HL-60 (cell line): ENCODE measurements around the gene FOXM1.

Experiments
- DNase-seq, 2 experiments: peaks; one replicate each; pipeline ENCODE4 v3.0.0-alpha.2; 2010 to 2020; ENCODE audit warnings: low read depth in 1 of 2, low spot score in 1 of 2
- H3K27ac ChIP-seq: fragments of 250-450 bp; sonication (Bioruptor Pico); replicated peaks from 2 replicates; pipeline ENCODE4 v1.5.1; 2020; ENCODE audit warnings: mild to moderate bottlenecking, moderate library complexity
- H3K27me3 ChIP-seq: fragments of 250-450 bp; sonication (Bioruptor Pico); 2 replicates; pipeline ENCODE4 v1.5.1; 2021; ENCODE audit warnings: mild to moderate bottlenecking, moderate library complexity; ENCODE audit not compliant: insufficient read depth, poor library complexity, severe bottlenecking
- H3K4me3 ChIP-seq: replicated peaks from 2 replicates; pipeline ENCODE4 v1.5.1; 2011; ENCODE audit warnings: mild to moderate bottlenecking, control low read depth, low read length; ENCODE audit not compliant: insufficient read depth
- GABPA ChIP-seq: IDR thresholded peaks from 2 replicates; pipeline ENCODE4 v1.6.1; 2012; ENCODE audit warnings: low read depth
- POLR2AphosphoS5 ChIP-seq: IDR thresholded peaks from 2 replicates; pipeline ENCODE4 v1.6.1; 2012; ENCODE audit warnings: low read depth
- SPI1 ChIP-seq: IDR thresholded peaks from 2 replicates; pipeline ENCODE4 v1.6.1; 2012; ENCODE audit warnings: low read depth, mild to moderate bottlenecking, borderline replicate concordance
- TF ChIP-seq, protein P1 (sequence below): IDR thresholded peaks from 2 replicates; pipeline ENCODE4 v1.6.1; 2012; ENCODE audit warnings: low read depth; ENCODE audit not compliant: insufficient replicate concordance
- TF ChIP-seq, protein P2 (sequence below): IDR thresholded peaks from one replicate; pipeline ENCODE4 v1.5.1; 2011; ENCODE audit warnings: low read length, control low read depth, inconsistent platforms; ENCODE audit not compliant: insufficient read depth

The FOXM1 gene

DNA sequence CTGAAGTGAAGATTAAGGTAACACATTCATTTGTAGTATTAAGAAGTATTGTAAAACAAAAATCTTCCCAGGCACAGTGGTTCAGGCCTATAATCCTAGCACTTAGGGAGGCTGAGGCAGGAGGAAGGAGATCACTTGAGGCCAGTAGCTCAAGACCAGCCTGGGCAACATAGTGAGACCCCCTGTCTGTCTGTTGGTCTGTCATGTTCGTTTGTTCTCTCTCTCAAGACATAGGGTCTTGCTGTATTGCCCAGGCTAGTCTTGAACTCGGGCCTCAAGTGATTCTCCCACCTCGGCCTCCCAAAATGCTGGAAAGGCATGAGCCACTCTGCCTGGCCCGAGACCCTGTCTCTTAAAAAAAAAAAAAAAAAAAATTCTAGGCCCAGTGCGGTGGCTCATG is 20.4 kb upstream of the FOXM1 start:
- DNase-seq = no peak
- H3K4me3 ChIP-seq = no peak overlapping the region
- no peaks in the 10 kb centered on the region for H3K27me3 ChIP-seq
- H3K27ac ChIP-seq = no peak overlapping the region
- TF ChIP-seq, protein P1, sequence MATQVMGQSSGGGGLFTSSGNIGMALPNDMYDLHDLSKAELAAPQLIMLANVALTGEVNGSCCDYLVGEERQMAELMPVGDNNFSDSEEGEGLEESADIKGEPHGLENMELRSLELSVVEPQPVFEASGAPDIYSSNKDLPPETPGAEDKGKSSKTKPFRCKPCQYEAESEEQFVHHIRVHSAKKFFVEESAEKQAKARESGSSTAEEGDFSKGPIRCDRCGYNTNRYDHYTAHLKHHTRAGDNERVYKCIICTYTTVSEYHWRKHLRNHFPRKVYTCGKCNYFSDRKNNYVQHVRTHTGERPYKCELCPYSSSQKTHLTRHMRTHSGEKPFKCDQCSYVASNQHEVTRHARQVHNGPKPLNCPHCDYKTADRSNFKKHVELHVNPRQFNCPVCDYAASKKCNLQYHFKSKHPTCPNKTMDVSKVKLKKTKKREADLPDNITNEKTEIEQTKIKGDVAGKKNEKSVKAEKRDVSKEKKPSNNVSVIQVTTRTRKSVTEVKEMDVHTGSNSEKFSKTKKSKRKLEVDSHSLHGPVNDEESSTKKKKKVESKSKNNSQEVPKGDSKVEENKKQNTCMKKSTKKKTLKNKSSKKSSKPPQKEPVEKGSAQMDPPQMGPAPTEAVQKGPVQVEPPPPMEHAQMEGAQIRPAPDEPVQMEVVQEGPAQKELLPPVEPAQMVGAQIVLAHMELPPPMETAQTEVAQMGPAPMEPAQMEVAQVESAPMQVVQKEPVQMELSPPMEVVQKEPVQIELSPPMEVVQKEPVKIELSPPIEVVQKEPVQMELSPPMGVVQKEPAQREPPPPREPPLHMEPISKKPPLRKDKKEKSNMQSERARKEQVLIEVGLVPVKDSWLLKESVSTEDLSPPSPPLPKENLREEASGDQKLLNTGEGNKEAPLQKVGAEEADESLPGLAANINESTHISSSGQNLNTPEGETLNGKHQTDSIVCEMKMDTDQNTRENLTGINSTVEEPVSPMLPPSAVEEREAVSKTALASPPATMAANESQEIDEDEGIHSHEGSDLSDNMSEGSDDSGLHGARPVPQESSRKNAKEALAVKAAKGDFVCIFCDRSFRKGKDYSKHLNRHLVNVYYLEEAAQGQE = no peak
- no peak for TF ChIP-seq SPI1
- no peak for TF ChIP-seq GABPA
- no peak for TF ChIP-seq POLR2AphosphoS5
- TF ChIP-seq, protein P2, sequence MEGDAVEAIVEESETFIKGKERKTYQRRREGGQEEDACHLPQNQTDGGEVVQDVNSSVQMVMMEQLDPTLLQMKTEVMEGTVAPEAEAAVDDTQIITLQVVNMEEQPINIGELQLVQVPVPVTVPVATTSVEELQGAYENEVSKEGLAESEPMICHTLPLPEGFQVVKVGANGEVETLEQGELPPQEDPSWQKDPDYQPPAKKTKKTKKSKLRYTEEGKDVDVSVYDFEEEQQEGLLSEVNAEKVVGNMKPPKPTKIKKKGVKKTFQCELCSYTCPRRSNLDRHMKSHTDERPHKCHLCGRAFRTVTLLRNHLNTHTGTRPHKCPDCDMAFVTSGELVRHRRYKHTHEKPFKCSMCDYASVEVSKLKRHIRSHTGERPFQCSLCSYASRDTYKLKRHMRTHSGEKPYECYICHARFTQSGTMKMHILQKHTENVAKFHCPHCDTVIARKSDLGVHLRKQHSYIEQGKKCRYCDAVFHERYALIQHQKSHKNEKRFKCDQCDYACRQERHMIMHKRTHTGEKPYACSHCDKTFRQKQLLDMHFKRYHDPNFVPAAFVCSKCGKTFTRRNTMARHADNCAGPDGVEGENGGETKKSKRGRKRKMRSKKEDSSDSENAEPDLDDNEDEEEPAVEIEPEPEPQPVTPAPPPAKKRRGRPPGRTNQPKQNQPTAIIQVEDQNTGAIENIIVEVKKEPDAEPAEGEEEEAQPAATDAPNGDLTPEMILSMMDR = no peak

GRCh38 chr12:2895511-2895910 is 18.5 kb upstream of the FOXM1 start:
- TF ChIP-seq, protein P1 = no peak
- TF ChIP-seq SPI1 (no peak), GABPA (no peak), POLR2AphosphoS5 (no peak)
- TF ChIP-seq, protein P2 = no peak
- DNase-seq = no peak
- Histone ChIP-seq H3K27ac (no peak overlapping the region), H3K27me3 (peaks cover 3% of the 10 kb centered on the region), H3K4me3 (no peak overlapping the region)

DNA sequence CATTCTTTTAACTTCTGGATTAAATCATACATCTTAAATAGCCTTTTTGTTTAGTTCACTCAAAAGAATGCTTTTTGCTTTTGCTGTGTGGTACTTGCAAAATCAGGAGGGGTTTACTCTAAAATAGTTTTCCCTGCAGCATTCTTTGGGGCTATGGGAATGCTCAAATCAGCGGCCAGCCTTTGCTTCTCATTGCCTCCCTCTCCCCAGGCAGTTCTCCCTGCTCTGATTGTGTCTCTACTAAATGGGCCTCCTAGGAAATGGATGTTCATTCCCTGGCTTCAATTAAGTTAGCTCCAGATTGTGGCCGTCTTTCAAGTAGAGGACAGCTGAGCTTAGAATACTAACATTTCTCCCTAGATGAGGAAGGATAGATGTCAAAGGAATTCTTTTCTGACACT is 18.1 kb upstream of the FOXM1 start:
- H3K27me3 ChIP-seq = peaks cover 3% of the 10 kb centered on the region
- no peak for TF ChIP-seq GABPA
- TF ChIP-seq SPI1 = no peak
- TF ChIP-seq, protein P1 = no peak
- TF ChIP-seq POLR2AphosphoS5 = no peak
- TF ChIP-seq, protein P2 = no peak
- no peak for DNase-seq
- no peak overlapping the region for H3K27ac ChIP-seq
- no peak overlapping the region for H3K4me3 ChIP-seq
